Stomach (tissue), 9 donors: Measurements from ENCODE around the gene TSPAN33. TPM values are rescaled to one million over a fixed set of nuclear protein-coding genes. Genes with fewer than 3 reads are reported as not detected.

Experiments
- DNase-seq, 2 donors: peaks; one replicate each; pipeline versions ENCODE4 v3.0.0 to v3.0.0-alpha.2; 2013 to 2019
- H3K27ac ChIP-seq, 5 donors: fragments of 200-600 bp in 4 of 5; sonication (generic) in 4 of 5; one replicate each; pipeline ENCODE4 v1.5.1; 2013 to 2019; ENCODE audit warnings: mild to moderate bottlenecking in 1 of 5, moderate library complexity in 1 of 5
- H3K27me3 ChIP-seq, 3 donors: fragments of 200-600 bp; sonication (generic); one replicate each; pipeline ENCODE4 v1.5.1; 2017 to 2019; ENCODE audit warnings: mixed run types in 1 of 3
- H3K36me3 ChIP-seq, 4 donors: fragments of 200-600 bp; sonication (generic); 1 replicate in 3 of 4; 2 replicates in 1 of 4; pipeline ENCODE4 v1.5.1; 2016 to 2019
- H3K4me1 ChIP-seq, 4 donors: fragments of 200-600 bp; sonication (generic); one replicate each; pipeline ENCODE4 v1.5.1; 2016 to 2019
- H3K4me3 ChIP-seq, 4 donors: fragments of 200-600 bp; sonication (generic) in 3 of 4; one replicate each; pipeline ENCODE4 v1.5.1; 2016 to 2019; ENCODE audit warnings: mild to moderate bottlenecking in 1 of 4
- H3K9me3 ChIP-seq, 4 donors: fragments of 200-600 bp; sonication (generic); one replicate each; pipeline ENCODE4 v1.5.1; 2016 to 2019
- EP300 ChIP-seq: sonication (generic); formaldehyde crosslinking; IDR thresholded peaks from one replicate; pipeline ENCODE4 v1.6.1; 2017; ENCODE audit warnings: antibody characterized with exemption
- POLR2A ChIP-seq, 4 donors: fragments of 450-650 bp; IDR thresholded peaks; one replicate each; pipeline ENCODE4 v1.6.1; 2016; ENCODE audit warnings: antibody characterized with exemption in 4 of 4, control low read depth in 2 of 4, mild to moderate bottlenecking in 1 of 4, moderate library complexity in 1 of 4
- POLR2AphosphoS5 ChIP-seq, 3 donors: sonication (generic); formaldehyde crosslinking; IDR thresholded peaks; one replicate each; pipeline ENCODE4 v1.6.1; 2016; ENCODE audit warnings: antibody characterized with exemption in 3 of 3
- WGBS, 5 donors: extraction: QIAGEN DNeasy Blood & Tissue Kit in 3 of 5; methylation state at CpG; one replicate each; pipeline versions ENCODE4 v1.1.5 to v1.1.7; 2013 to 2018; 5-methylcytosine and 5-hydroxymethylcytosine counted together
- intact Hi-C: fragments of 100-400 bp; cut with DNase I; formaldehyde crosslinking; loops from one replicate; pipeline ENCODE4 v1.15.1; 2023; ENCODE audit warnings: low total_unique reads
- polyA plus RNA-seq, 3 donors: library from polyadenylated mRNA; stranded (reverse); fragments of 200-250 nt; gene quantifications; one replicate each; pipeline ENCODE4 v1.2.3, GENCODE V29; 2013
- total RNA-seq, 5 donors: library from RNA; depleted of rRNA; stranded (reverse); fragments of >200 nt; gene quantifications; one replicate each; pipeline versions ENCODE4 v1.1.0 to v1.2.3, GENCODE V29; 2014 to 2016
- TF ChIP-seq, protein P1 (sequence below), 7 experiments: fragments of 450-650 bp in 4 of 7; fragments of 200-600 bp in 3 of 7; sonication (generic) in 3 of 7; IDR thresholded peaks; one replicate each; pipeline ENCODE4 v1.5.1; 2016 to 2019; ENCODE audit warnings: antibody characterized with exemption in 7 of 7, control low read depth in 2 of 7, mild to moderate bottlenecking in 1 of 7
- donor health status: healthy with polysubstance abuse.
- donor health status: Bipolar disorder and iron deficiency.
- donor health status: healthy.

TSPAN33 gene
- total and polyA plus RNA-seq, 8 donors = 1.8 to 20.9 (median 8.5) TPM

DNA sequence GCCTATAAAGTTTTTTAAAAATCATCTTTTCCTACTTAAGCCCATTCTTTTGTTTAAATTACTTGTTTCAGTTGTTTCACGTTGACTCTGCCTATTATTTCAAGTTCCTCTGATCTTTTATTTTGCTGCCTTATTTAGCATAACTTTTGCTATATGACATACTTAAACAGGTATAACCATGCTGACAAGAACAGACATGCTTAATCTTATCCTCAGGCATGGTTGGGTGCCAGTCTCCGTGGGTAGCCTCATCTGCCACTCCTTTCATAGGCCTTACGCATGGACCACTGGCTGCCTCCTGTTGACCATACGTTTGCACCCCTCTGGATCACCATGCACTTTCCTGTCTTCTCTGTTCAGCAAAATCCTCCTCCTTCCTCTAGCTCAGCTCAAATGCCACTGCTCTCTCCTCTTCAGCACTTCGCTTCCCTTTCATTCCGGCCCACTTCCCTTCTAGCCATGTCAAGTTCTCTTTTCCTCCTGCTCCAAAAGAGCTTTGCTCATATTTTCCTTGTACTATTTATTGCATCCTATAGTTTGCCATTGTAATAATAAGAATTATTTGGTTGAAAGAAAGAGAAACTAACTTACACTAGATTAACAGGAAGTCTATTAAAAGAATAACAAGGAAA is 10.0 kb upstream of the TSPAN33 start:
- Histone ChIP-seq H3K9me3 (no peaks in the 10 kb centered on the region), H3K4me3 (no peak overlapping the region), H3K36me3 (no peaks in the 10 kb centered on the region), H3K27me3 (no peaks in the 10 kb centered on the region), H3K27ac (peak overlapping the region in 3 of 5 donors; percentile 5 to 35 (median 21)), H3K4me1 (peaks cover 0 to 6% (median 0%) of the 10 kb centered on the region in 4 donors)
- DNase-seq = peak in 1 of 2 donors; percentile 11
- WGBS, 5 donors = 69 to 84% (median 78%) methylated on average over 6 of the region's 6 CpGs
- TF ChIP-seq POLR2A (IDR thresholded peaks at IDR 0.05) = no peak
- TF ChIP-seq POLR2AphosphoS5 (IDR thresholded peaks at IDR 0.05) = no peak
- TF ChIP-seq, protein P1, sequence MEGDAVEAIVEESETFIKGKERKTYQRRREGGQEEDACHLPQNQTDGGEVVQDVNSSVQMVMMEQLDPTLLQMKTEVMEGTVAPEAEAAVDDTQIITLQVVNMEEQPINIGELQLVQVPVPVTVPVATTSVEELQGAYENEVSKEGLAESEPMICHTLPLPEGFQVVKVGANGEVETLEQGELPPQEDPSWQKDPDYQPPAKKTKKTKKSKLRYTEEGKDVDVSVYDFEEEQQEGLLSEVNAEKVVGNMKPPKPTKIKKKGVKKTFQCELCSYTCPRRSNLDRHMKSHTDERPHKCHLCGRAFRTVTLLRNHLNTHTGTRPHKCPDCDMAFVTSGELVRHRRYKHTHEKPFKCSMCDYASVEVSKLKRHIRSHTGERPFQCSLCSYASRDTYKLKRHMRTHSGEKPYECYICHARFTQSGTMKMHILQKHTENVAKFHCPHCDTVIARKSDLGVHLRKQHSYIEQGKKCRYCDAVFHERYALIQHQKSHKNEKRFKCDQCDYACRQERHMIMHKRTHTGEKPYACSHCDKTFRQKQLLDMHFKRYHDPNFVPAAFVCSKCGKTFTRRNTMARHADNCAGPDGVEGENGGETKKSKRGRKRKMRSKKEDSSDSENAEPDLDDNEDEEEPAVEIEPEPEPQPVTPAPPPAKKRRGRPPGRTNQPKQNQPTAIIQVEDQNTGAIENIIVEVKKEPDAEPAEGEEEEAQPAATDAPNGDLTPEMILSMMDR (IDR thresholded peaks at IDR 0.05) = no peak
- no peak for TF ChIP-seq EP300
- intact Hi-C loops = no loop called here

DNA sequence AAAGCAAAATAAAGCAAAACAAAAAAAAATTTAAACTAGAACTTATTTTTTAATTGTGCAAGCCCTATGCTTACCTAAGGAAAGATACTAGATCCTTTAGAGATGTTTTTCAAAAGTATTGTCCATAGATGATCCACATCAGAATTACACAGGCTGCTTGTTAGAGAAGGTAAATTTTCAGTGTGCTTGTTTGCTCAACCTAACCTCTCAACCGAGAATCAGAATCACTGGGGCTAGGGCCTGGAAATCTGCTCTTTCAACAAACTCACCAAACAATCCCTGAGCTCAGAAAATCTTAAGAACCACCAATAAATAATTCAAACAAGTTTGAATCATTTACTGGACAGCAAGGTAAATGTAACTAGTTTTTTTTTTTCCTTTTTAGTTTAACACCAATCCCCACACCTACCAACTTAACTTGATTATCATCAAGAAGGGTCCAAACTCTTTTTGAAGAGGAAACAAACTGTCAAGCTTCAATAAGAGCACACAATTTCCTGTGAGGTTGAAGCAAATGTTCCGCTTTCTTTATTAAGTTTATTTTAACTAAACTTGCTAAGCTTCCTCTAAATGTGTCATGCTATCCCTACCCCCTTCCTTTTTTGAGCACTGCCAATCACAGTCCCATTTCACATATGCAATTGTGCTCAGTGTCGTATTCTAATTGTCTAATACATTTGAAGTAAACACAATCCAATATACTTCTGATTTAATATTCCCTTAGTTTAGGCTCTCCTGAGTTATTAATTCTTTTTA is 7.4 kb upstream of the TSPAN33 start:
- Histone ChIP-seq H3K27me3 (peaks cover 0 to 3% (median 0%) of the 10 kb centered on the region in 3 donors), H3K9me3 (no peaks in the 10 kb centered on the region), H3K36me3 (no peaks in the 10 kb centered on the region), H3K4me1 (peaks cover 0 to 6% (median 0%) of the 10 kb centered on the region in 4 donors), H3K27ac (peak overlapping the region in 1 of 5 donors; percentile 35), H3K4me3 (no peak overlapping the region)
- DNase-seq = peak in 1 of 2 donors; percentile 27
- no peak for TF ChIP-seq EP300
- TF ChIP-seq, protein P1 (IDR thresholded peaks at IDR 0.05) = no peak
- TF ChIP-seq POLR2A (IDR thresholded peaks at IDR 0.05) = no peak
- TF ChIP-seq POLR2AphosphoS5 (IDR thresholded peaks at IDR 0.05) = no peak
- intact Hi-C loops = no loop called here
- WGBS, 5 donors = 42 to 54% (median 52%) methylated on average over 3 of the region's 3 CpGs

DNA sequence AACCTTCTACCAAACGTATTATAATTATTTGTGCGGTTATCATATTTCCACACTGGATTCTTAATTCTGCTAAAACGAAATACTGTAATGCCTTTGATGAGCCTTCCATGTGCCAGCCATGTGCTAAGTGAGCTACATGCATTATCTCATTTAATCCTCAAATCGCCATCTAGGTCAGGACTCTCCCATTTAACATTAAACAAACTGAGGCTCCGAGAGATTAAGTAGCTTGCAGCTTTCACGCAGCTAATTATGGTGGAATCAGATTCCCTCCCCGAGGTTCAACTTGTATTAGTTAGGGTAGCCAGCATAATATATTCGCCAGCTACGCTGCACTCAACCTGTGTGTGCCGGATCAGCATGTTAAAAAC is 798 bp upstream of the TSPAN33 start:
- Histone ChIP-seq H3K27me3 (peaks cover 0 to 27% (median 5%) of the 10 kb centered on the region in 3 donors), H3K36me3 (no peaks in the 10 kb centered on the region), H3K4me3 (peak overlapping the region in 3 of 4 donors; percentile 54 to 71 (median 57)), H3K4me1 (peaks cover 12 to 30% (median 16%) of the 10 kb centered on the region in 4 donors), H3K27ac (no peak overlapping the region), H3K9me3 (no peaks in the 10 kb centered on the region)
- WGBS, 5 donors = 40 to 50% (median 42%) methylated on average over 10 of the region's 10 CpGs
- TF ChIP-seq POLR2A (IDR thresholded peaks at IDR 0.05) = no peak
- TF ChIP-seq, protein P1 (IDR thresholded peaks at IDR 0.05) = no peak
- TF ChIP-seq EP300 = no peak
- no peak for TF ChIP-seq POLR2AphosphoS5 (IDR thresholded peaks at IDR 0.05)
- intact Hi-C loops = no loop called here
- DNase-seq = no peak

DNA sequence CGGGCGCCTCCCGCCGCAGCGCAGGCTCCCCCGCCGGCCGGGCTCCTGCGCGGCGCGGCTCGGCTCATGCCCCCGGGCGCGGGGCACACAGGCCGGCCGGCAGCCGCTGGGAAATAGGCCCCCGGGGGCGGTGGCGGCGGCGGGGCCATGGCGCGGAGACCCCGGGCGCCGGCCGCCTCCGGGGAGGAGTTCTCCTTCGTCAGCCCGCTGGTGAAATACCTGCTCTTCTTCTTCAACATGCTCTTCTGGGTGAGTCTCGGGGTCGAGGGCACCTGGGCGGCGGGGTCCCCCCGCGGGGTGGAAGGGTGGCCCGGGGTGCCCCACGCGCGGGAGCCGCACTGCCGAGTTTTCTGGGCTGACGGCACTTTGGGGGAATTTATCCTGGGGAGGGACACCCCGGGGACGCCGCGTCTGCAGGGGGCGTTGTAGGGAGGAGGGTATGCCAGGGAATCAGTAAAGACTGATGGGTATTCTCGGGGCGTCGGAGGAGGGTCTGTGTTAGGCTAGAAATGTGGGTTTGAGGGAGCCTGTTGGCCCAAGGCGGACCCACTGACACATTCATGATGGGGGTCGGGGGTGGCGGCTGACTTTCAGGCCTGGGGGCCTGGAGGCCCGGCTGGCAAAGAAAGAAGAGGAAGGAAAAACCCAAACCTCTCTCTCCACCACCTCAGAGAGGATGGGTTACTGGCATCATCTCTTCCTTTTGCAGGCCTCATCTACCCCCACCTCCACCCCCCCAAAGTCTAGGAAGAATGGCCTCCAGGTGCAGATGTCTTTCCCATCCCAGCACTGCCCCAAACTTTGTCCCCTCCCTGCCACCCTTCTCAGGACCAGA is 544 bp downstream of the TSPAN33 start:
- H3K36me3 ChIP-seq = no peaks in the 10 kb centered on the region
- intact Hi-C loops = no loop called here
- H3K9me3 ChIP-seq = no peaks in the 10 kb centered on the region
- peak overlapping the region; percentile 54 to 71 (median 58) for H3K4me3 ChIP-seq
- 6 to 18% (median 10%) methylated on average over 23 to 58 of the region's 58 CpGs for WGBS, 5 donors
- peaks cover 0 to 26% (median 5%) of the 10 kb centered on the region in 3 donors for H3K27me3 ChIP-seq
- DNase-seq = peak in 1 of 2 donors; percentile 22
- H3K27ac ChIP-seq = peak overlapping the region in 2 of 5 donors; percentile 50 to 55
- TF ChIP-seq POLR2A (IDR thresholded peaks at IDR 0.05) (no peak), EP300 (no peak), POLR2AphosphoS5 (IDR thresholded peaks at IDR 0.05) (no peak)
- TF ChIP-seq, protein P1 (IDR thresholded peaks at IDR 0.05) = peak in 1 of 7 experiments; percentile 7
- H3K4me1 ChIP-seq = peaks cover 12 to 41% (median 16%) of the 10 kb centered on the region in 4 donors
